DMS79 (cell line): Measurements from ENCODE around the gene TP53BP1.
"Not testable (repeated sequence)": the region's sequence is repeated elsewhere in the genome, so short reads cannot be mapped to it uniquely, and the experiment has no call there.

Source experiments
- DNase-seq: peaks from one replicate; lab custom pipeline; 2025; lab: John Stamatoyannopoulos, UW

The TP53BP1 gene, protein sequence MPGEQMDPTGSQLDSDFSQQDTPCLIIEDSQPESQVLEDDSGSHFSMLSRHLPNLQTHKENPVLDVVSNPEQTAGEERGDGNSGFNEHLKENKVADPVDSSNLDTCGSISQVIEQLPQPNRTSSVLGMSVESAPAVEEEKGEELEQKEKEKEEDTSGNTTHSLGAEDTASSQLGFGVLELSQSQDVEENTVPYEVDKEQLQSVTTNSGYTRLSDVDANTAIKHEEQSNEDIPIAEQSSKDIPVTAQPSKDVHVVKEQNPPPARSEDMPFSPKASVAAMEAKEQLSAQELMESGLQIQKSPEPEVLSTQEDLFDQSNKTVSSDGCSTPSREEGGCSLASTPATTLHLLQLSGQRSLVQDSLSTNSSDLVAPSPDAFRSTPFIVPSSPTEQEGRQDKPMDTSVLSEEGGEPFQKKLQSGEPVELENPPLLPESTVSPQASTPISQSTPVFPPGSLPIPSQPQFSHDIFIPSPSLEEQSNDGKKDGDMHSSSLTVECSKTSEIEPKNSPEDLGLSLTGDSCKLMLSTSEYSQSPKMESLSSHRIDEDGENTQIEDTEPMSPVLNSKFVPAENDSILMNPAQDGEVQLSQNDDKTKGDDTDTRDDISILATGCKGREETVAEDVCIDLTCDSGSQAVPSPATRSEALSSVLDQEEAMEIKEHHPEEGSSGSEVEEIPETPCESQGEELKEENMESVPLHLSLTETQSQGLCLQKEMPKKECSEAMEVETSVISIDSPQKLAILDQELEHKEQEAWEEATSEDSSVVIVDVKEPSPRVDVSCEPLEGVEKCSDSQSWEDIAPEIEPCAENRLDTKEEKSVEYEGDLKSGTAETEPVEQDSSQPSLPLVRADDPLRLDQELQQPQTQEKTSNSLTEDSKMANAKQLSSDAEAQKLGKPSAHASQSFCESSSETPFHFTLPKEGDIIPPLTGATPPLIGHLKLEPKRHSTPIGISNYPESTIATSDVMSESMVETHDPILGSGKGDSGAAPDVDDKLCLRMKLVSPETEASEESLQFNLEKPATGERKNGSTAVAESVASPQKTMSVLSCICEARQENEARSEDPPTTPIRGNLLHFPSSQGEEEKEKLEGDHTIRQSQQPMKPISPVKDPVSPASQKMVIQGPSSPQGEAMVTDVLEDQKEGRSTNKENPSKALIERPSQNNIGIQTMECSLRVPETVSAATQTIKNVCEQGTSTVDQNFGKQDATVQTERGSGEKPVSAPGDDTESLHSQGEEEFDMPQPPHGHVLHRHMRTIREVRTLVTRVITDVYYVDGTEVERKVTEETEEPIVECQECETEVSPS (N-terminal part only)

GRCh38 chr15:43492673-43493601, at the start of gene TP53BP1:
Gene TP53BP1 (minus strand): TSS chr15:43493156. CDS start chr15:43493043, 113 bp downstream.
- DNase-seq = peak; percentile 74

GRCh38 chr15:43541785-43542184, 48.8 kb upstream of the TP53BP1 start:
- no peak for DNase-seq

- DNase-seq = no peak
Measured at GRCh38 chr15:43538091-43538490, 45.1 kb upstream of the TP53BP1 start.

- DNase-seq = no peak
Measured at GRCh38 chr15:43534897-43535296, 41.9 kb upstream of the TP53BP1 start.

GRCh38 chr15:43532826-43533225, 39.9 kb upstream of the TP53BP1 start:
- not testable (repeated sequence) for DNase-seq

GRCh38 chr15:43531018-43531670, 38.2 kb upstream of the TP53BP1 start:
- DNase-seq = no peak

DNA sequence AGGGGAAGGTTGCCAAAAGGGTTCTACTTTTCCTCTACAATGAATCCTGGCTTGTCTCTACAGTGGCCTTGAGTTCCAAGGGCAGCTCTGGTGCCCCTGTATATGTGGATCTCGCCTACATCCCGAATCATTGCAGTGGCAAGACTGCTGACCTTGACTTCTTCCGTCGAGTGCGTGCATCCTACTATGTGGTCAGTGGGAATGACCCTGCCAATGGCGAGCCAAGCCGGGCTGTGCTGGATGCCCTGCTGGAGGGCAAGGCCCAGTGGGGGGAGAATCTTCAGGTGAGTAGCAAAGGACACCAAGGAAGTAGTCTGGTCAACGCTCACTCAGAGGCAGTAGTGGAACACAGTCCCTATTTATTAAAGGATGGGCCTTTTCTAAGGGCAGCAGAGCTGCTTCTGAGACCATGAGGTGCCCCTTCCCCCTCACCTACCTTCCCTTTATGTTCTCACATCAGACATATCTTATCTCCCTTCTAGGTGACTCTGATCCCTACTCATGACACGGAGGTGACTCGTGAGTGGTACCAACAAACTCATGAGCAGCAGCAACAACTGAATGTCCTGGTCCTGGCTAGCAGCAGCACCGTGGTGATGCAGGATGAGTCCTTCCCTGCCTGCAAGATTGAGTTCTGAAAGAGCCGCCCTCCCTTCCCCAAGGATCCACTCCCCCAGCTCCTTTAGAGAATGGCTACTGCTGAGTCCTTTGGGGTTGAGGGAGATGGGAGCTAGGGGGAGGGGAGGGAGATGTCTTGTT, 36.8 kb upstream of the TP53BP1 start:
- DNase-seq = no peak

- no peak for DNase-seq
Measured at GRCh38 chr15:43529141-43529540, 36.2 kb upstream of the TP53BP1 start.

DNA sequence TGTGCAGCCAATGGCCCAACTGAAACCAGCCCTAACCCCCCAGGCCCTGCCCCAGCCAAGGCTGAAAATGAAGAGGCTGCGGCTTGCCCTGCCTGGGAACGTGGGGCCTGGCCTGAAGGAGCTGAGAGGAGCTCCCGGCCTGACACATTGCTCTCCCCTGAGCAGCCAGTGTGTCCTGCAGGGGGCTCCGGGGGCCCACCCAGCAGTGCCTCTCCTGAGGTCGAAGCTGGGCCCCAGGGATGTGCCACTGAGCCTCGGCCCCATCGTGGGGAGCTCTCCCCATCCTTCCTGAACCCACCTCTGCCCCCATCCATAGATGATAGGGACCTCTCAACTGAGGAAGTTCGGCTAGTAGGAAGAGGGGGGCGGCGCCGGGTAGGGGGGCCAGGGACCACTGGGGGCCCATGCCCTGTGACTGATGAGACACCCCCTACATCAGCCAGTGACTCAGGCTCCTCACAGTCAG, 35.6 kb upstream of the TP53BP1 start:
- no peak for DNase-seq

- DNase-seq = no peak
Measured at GRCh38 chr15:43527802-43528541, 35.0 kb upstream of the TP53BP1 start.

DNA sequence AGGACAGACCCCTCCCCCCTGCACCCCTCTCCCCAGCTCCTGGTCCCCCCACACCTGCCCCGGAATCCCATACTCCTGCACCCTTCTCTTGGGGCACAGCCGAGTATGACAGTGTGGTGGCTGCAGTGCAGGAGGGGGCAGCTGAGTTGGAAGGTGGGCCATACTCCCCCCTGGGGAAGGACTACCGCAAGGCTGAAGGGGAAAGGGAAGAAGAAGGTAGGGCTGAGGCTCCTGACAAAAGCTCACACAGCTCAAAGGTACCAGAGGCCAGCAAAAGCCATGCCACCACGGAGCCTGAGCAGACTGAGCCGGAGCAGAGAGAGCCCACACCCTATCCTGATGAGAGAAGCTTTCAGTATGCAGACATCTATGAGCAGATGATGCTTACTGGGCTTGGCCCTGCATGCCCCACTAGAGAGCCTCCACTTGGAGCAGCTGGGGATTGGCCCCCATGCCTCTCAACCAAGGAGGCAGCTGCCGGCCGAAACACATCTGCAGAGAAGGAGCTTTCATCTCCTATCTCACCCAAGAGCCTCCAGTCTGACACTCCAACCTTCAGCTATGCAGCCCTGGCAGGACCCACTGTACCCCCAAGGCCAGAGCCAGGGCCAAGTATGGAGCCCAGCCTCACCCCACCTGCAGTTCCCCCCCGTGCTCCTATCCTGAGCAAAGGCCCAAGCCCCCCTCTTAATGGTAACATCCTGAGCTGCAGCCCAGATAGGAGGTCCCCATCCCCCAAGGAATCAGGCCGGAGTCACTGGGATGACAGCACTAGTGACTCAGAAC, 34.3 kb upstream of the TP53BP1 start:
- no peak for DNase-seq

GRCh38 chr15:43526261-43526930, 33.4 kb upstream of the TP53BP1 start:
- no peak for DNase-seq

DNA sequence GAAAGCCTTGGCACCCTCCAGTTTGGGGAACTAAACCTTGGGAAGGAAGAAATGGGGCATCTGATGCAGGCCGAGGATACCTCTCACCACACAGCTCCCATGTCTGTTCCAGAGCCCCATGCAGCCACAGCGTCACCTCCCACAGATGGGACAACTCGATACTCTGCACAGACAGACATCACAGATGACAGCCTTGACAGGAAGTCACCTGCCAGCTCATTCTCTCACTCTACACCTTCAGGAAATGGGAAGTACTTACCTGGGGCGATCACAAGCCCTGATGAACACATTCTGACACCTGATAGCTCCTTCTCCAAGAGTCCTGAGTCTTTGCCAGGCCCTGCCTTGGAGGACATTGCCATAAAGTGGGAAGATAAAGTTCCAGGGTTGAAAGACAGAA, 32.2 kb upstream of the TP53BP1 start:
- no peak for DNase-seq

DNA sequence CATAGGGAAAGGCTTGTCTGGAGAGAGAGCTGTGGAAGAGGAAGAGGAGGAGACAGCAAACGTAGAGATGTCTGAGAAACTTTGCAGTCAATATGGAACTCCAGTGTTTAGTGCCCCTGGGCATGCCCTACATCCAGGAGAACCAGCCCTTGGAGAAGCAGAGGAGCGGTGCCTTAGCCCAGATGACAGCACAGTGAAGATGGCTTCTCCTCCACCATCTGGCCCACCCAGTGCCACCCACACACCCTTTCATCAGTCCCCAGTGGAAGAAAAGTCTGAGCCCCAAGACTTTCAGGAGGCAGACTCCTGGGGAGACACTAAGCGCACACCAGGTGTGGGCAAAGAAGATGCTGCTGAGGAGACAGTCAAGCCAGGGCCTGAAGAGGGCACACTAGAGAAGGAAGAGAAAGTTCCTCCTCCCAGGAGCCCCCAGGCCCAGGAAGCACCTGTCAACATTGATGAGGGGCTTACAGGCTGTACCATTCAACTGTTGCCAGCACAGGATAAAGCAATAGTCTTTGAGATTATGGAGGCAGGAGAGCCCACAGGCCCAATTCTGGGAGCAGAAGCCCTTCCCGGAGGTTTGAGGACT, 31.4 kb upstream of the TP53BP1 start:
- no peak for DNase-seq

- DNase-seq = no peak
Measured at GRCh38 chr15:43523646-43524045, 30.7 kb upstream of the TP53BP1 start.

DNA sequence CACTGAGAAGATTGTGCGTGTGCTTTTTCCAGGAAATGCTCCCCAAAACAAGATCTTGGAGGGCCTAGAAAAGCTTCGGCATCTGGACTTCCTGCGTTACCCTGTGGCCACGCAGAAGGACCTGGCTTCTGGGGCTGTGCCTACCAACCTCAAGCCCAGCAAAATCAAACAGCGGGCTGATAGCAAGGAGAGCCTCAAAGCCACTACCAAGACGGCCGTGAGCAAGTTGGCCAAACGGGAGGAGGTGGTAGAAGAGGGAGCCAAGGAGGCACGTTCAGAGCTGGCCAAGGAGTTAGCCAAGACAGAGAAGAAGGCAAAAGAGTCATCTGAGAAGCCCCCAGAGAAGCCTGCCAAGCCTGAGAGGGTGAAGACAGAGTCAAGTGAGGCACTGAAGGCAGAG, 29.3 kb upstream of the TP53BP1 start:
- DNase-seq = no peak

DNA sequence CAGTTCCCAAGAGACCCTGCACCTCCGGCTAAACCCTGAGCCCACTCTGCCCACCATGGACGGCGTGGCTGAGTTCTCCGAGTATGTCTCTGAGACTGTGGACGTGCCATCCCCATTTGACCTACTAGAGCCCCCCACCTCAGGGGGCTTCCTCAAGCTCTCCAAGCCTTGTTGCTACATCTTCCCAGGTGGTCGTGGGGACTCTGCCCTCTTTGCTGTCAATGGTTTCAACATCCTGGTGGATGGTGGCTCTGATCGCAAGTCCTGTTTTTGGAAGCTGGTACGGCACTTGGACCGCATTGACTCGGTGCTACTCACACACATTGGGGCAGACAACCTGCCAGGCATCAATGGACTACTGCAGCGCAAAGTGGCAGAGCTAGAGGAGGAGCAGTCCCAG, 28.5 kb upstream of the TP53BP1 start:
- no peak for DNase-seq
